ENCODE results near the gene ZNF215. TPM values are rescaled to one million over a fixed set of nuclear protein-coding genes. Genes with fewer than 3 reads are reported as not detected.
"Not testable (repeated sequence)": the region's sequence is repeated elsewhere in the genome, so short reads cannot be mapped to it uniquely, and the experiment has no call there.

ZNF215 gene
- total RNA-seq (2022) = 1.2 and 1.6 TPM in 2 replicates
- percentile 33 among the genes with signal in this experiment for Bru-seq, nascent RNA
- BruChase-seq, experiment 1, labeled RNA remaining after a 6-hour chase = percentile 26 among the genes with signal in this experiment
- percentile 35 among the genes with signal in this experiment for BruChase-seq, experiment 2, labeled RNA remaining after a 2-hour chase
- long read RNA-seq = 0 reads

DNA sequence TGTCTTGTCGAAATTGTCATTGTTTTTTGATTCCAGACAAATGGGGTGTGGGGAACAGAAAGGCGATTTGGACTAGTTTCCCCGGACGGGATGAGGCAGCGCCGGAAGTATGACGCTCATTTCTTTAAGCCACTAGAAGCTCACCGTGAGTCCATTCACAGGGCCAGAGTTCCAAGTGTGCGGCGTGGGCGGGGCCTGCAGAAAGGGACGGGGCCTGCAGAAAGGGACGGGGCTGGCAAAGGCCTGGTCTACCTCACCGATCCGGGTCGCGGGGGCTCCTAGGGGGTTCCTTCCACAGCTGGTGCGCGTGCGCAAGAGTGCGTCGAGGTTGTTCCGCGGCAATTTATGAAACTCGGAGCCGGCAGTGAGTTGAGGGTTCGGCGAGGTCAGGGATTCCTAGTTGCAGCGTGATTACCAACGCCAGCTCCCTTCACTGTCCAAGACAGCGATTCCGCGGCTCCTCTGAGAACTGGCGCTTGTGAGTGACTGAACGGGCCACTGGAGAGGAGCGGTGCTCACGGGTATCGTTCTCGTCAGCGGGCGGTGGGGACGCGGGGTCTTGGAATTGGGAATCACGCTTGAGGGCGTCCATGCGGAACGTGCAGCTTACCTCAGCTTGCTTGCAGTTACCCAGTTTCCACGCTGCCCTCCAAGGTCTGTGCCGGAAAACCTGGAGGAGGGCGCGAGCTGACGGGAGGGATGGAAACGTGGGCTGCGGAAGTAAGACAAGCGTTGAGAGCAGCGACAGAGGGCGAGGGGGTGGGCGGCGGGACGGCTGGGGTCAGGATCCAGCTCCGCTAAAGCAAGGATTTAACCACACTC is at the start of gene ZNF215:
TSS of gene ZNF215 (plus strand) at position 219 of the 822 bp plus-strand sequence. CDS start 5,847 bp downstream, outside the sequence.
- no TSS peak for BruUV-seq (replicated peaks)
- intact Hi-C loops (cut with micrococcal nuclease; ENCODE audit: unreplicated experiment) = no loop called here
- Mint-ChIP-seq H3K4me1 (ENCODE audit: low read depth, unreplicated experiment) (no peaks in the 10 kb centered on the region), H3K27ac (ENCODE audit: unreplicated experiment) (no peak within 1 kb of the TSS), H3K36me3 (ENCODE audit: insufficient read depth, unreplicated experiment) (peaks cover 8% of the 10 kb centered on the region), H3K27me3 (ENCODE audit: unreplicated experiment) (peaks cover 24% of the 10 kb centered on the region), H3K9me3 (ENCODE audit: low read depth, unreplicated experiment) (no peaks in the 10 kb centered on the region), H3K4me3 (ENCODE audit: low read depth, unreplicated experiment) (peak within 1 kb of the TSS; percentile 73)
- TF ChIP-seq, protein P1, sequence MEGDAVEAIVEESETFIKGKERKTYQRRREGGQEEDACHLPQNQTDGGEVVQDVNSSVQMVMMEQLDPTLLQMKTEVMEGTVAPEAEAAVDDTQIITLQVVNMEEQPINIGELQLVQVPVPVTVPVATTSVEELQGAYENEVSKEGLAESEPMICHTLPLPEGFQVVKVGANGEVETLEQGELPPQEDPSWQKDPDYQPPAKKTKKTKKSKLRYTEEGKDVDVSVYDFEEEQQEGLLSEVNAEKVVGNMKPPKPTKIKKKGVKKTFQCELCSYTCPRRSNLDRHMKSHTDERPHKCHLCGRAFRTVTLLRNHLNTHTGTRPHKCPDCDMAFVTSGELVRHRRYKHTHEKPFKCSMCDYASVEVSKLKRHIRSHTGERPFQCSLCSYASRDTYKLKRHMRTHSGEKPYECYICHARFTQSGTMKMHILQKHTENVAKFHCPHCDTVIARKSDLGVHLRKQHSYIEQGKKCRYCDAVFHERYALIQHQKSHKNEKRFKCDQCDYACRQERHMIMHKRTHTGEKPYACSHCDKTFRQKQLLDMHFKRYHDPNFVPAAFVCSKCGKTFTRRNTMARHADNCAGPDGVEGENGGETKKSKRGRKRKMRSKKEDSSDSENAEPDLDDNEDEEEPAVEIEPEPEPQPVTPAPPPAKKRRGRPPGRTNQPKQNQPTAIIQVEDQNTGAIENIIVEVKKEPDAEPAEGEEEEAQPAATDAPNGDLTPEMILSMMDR (IDR thresholded peaks at IDR 0.05; ENCODE audit: unreplicated experiment) = no peak
- peak; percentile 29 for DNase-seq
- CTCF ChIA-PET = interaction anchor here (0.5 kb wide), 1 partner anchor 66 kb away, joined by 3 read pairs; no protein-coding TSS in a partner anchor

DNA sequence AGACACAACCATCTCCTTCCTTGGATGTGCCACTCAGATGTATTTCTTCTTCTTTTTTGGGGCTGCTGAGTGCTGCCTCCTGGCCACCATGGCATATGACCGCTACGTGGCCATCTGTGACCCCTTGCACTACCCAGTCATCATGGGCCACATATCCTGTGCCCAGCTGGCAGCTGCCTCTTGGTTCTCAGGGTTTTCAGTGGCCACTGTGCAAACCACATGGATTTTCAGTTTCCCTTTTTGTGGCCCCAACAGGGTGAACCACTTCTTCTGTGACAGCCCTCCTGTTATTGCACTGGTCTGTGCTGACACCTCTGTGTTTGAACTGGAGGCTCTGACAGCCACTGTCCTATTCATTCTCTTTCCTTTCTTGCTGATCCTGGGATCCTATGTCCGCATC is 49.3 kb upstream of the ZNF215 start:
- Mint-ChIP-seq H3K4me3 (ENCODE audit: low read depth, unreplicated experiment) (no peak overlapping the region), H3K27ac (ENCODE audit: unreplicated experiment) (no peak overlapping the region), H3K27me3 (ENCODE audit: unreplicated experiment) (no peaks in the 10 kb centered on the region), H3K4me1 (ENCODE audit: low read depth, unreplicated experiment) (no peaks in the 10 kb centered on the region), H3K9me3 (ENCODE audit: low read depth, unreplicated experiment) (peaks cover 3% of the 10 kb centered on the region), H3K36me3 (ENCODE audit: insufficient read depth, unreplicated experiment) (no peaks in the 10 kb centered on the region)
- no TSS peak for BruUV-seq (replicated peaks)
- CTCF ChIA-PET = no interaction called here
- TF ChIP-seq, protein P1 (IDR thresholded peaks at IDR 0.05; ENCODE audit: unreplicated experiment) = no peak
- intact Hi-C loops (cut with micrococcal nuclease; ENCODE audit: unreplicated experiment) = no loop called here
- no peak for DNase-seq

DNA sequence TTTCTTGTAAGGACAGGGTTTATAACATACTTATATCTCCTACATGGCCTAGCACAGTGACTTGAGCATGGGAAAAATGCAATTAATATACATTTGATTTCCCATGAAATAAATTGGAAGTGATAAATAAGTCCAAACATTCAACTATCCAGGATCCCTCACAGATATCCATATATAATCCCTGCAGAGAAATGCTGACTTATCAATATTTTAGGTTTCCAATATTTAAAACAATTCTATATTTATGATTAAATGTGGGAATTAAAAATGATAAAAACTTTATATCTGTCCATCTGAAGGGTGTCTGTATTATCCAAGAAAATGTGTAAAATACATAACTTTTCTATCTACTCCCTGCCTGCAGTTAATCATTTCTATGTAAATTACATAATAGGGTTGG is 43.5 kb upstream of the ZNF215 start:
- Mint-ChIP-seq H3K36me3 (ENCODE audit: insufficient read depth, unreplicated experiment) (no peaks in the 10 kb centered on the region), H3K4me3 (ENCODE audit: low read depth, unreplicated experiment) (no peak overlapping the region), H3K4me1 (ENCODE audit: low read depth, unreplicated experiment) (no peaks in the 10 kb centered on the region), H3K9me3 (ENCODE audit: low read depth, unreplicated experiment) (no peaks in the 10 kb centered on the region), H3K27me3 (ENCODE audit: unreplicated experiment) (peaks cover 14% of the 10 kb centered on the region), H3K27ac (ENCODE audit: unreplicated experiment) (no peak overlapping the region)
- no TSS peak for BruUV-seq (replicated peaks)
- intact Hi-C loops (cut with micrococcal nuclease; ENCODE audit: unreplicated experiment) = no loop called here
- no peak for DNase-seq
- CTCF ChIA-PET = no interaction called here
- TF ChIP-seq, protein P1 (IDR thresholded peaks at IDR 0.05; ENCODE audit: unreplicated experiment) = no peak

DNA sequence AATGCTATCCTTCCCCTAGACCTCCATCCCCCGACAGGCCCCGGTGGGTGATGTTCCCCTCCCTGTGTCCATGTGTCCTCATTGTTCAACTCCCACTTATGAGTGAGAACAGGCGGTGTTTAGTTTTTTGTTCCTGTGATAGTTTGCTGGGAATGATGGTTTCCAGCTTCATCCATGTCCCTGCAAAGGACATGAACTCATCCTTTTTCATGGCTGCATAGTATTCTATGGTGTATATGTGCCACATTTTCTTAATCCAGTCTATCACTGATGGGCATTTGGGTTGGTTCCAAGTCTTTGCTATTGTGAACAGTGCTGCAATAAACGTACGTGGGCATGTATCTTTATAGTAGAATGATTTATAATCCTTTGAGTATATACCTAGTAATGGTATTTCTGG is 38.5 kb upstream of the ZNF215 start:
- H3K27ac Mint-ChIP-seq (ENCODE audit: unreplicated experiment); H3K4me3 Mint-ChIP-seq (ENCODE audit: low read depth, unreplicated experiment); DNase-seq; H3K4me1 Mint-ChIP-seq (ENCODE audit: low read depth, unreplicated experiment); CTCF ChIA-PET; intact Hi-C loops (cut with micrococcal nuclease; ENCODE audit: unreplicated experiment); BruUV-seq (replicated peaks); H3K9me3 Mint-ChIP-seq (ENCODE audit: low read depth, unreplicated experiment); H3K36me3 Mint-ChIP-seq (ENCODE audit: insufficient read depth, unreplicated experiment): not testable (repeated sequence)
- H3K27me3 Mint-ChIP-seq (ENCODE audit: unreplicated experiment) = peaks cover 27% of the 10 kb centered on the region

DNA sequence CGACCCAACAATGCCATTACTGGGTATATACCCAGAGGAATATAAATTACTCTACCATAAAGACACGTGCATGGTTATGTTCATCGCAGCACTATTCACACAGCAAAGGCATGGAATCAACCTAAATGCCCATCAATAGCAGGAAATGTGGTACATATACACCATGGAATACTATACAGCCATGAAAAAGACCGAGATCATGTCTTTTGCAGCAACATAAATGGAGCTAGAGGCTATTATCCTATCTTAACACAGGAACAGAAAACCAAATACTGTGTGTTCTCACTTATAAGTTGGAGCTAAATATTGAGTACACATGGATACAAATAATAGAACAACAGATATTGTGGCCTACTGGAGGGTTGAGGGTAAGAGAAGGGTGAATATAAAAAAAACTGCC is 37.4 kb upstream of the ZNF215 start:
- H3K4me3 Mint-ChIP-seq (ENCODE audit: low read depth, unreplicated experiment) = no peak overlapping the region
- H3K36me3 Mint-ChIP-seq (ENCODE audit: insufficient read depth, unreplicated experiment) = no peaks in the 10 kb centered on the region
- no peaks in the 10 kb centered on the region for H3K4me1 Mint-ChIP-seq (ENCODE audit: low read depth, unreplicated experiment)
- intact Hi-C loops (cut with micrococcal nuclease; ENCODE audit: unreplicated experiment) = no loop called here
- BruUV-seq (replicated peaks) = no TSS peak
- no peaks in the 10 kb centered on the region for H3K9me3 Mint-ChIP-seq (ENCODE audit: low read depth, unreplicated experiment)
- DNase-seq = no peak
- TF ChIP-seq, protein P1 (IDR thresholded peaks at IDR 0.05; ENCODE audit: unreplicated experiment) = no peak
- H3K27me3 Mint-ChIP-seq (ENCODE audit: unreplicated experiment) = peaks cover 22% of the 10 kb centered on the region
- CTCF ChIA-PET = no interaction called here
- no peak overlapping the region for H3K27ac Mint-ChIP-seq (ENCODE audit: unreplicated experiment)

All from Calu3 (cell line).